Measurements from ENCODE around the gene NMT1.

DNA sequence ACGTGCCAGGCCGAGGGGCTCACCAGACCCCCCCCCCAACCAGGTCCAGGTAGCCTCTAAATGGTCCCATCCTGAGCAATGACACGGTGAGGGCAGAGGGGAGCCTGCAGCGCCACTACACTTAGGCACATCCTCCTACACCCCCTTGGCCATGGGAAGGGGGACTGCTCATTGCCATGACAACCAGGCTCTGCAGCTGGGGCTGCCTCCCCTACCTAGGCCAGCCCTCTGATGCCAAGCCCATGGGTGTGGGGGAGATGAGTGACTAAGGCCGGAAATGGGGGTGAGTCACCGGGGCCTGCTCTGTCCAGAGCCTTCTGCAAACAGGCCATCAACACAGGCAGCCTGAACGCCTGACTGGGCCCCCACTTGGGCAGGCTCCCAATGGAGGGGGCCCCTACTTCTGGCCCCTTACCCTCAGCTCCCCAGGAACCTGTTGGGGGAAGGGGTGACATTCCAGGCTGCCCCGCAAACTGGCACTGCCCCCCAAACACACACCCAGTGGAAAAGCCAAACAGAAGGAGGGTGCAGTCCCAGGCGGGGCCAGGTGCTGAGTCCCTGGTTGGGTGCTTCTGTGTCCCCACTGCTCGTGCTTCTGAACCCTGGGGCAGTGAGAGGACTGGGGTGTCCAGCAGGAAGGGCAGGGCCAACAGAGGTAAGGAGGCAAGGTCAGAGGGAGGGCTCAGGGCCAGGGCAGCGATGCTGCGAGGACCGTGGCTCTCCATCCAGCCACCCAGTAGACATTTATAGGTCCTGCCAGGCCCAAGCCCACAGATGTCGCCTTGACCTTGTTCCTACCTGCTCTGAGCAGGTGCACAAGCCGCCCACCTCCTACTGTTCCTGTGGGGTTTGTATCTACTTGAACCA is 63.0 kb downstream of the NMT1 start:
- TF ChIP-seq, protein P1, sequence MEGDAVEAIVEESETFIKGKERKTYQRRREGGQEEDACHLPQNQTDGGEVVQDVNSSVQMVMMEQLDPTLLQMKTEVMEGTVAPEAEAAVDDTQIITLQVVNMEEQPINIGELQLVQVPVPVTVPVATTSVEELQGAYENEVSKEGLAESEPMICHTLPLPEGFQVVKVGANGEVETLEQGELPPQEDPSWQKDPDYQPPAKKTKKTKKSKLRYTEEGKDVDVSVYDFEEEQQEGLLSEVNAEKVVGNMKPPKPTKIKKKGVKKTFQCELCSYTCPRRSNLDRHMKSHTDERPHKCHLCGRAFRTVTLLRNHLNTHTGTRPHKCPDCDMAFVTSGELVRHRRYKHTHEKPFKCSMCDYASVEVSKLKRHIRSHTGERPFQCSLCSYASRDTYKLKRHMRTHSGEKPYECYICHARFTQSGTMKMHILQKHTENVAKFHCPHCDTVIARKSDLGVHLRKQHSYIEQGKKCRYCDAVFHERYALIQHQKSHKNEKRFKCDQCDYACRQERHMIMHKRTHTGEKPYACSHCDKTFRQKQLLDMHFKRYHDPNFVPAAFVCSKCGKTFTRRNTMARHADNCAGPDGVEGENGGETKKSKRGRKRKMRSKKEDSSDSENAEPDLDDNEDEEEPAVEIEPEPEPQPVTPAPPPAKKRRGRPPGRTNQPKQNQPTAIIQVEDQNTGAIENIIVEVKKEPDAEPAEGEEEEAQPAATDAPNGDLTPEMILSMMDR (IDR thresholded peaks at IDR 0.05; ENCODE audit: low read depth, low read length, poor library complexity, severe bottlenecking): no peak
- no peak for TF ChIP-seq EZH2phosphoT487 (IDR thresholded peaks at IDR 0.05; ENCODE audit: borderline replicate concordance, low read length)

Data from DOHH2 (cell line).